NOMO-1 (cell line): ENCODE measurements around the gene TUSC2.
A peak's percentile ranks its signal among the peaks of the same experiment; 100 is the strongest.

Experiments
- DNase-seq, 2 experiments: peaks; one replicate each; lab custom pipeline; 2025; ENCODE audit not compliant: unreplicated experiment in 2 of 2; lab: John Stamatoyannopoulos, UW

Gene TUSC2

GRCh38 chr3:50327943-50328691 is at the start of gene TUSC2:
TSS of gene TUSC2 (minus strand) at chr3:50328223. CDS start at chr3:50328099, 124 bp downstream.
- peak; percentile 94 for DNase-seq

GRCh38 chr3:50375258-50375931 is 47.4 kb upstream of the TUSC2 start:
- peak in 1 of 2 experiments; percentile 4 for DNase-seq

- no peak for DNase-seq
These were observed 46.6 kb upstream of the TUSC2 start for GRCh38 chr3:50374363-50375257.

- DNase-seq, result no peak
These were observed 45.4 kb upstream of the TUSC2 start for GRCh38 chr3:50373146-50374051.

GRCh38 chr3:50372349-50372748 is 44.3 kb upstream of the TUSC2 start:
- no peak for DNase-seq

- DNase-seq, result no peak
These were observed 43.2 kb upstream of the TUSC2 start for GRCh38 chr3:50371133-50371685.

GRCh38 chr3:50370594-50370993 is 42.6 kb upstream of the TUSC2 start:
- peak; percentile 19 to 23 for DNase-seq

GRCh38 chr3:50369012-50369670 is 41.1 kb upstream of the TUSC2 start:
- DNase-seq, result no peak

- no peak for DNase-seq
These were observed 37.8 kb upstream of the TUSC2 start for GRCh38 chr3:50365842-50366220.

- DNase-seq, result peak; percentile 83 to 89
These were observed 37.2 kb upstream of the TUSC2 start for GRCh38 chr3:50365080-50365841.

- DNase-seq, result no peak
These were observed 36.6 kb upstream of the TUSC2 start for GRCh38 chr3:50364573-50365079.

GRCh38 chr3:50359760-50360110 is 31.7 kb upstream of the TUSC2 start:
- DNase-seq, result no peak

- peak; percentile 92 to 99 for DNase-seq
These were observed 31.1 kb upstream of the TUSC2 start, which contains the start of gene TMEM115 for GRCh38 chr3:50358911-50359759. TSS of gene TMEM115 (minus strand) at chr3:50359521. CDS start at chr3:50359063, 458 bp downstream.

- DNase-seq, result no peak
These were observed 30.4 kb upstream of the TUSC2 start for GRCh38 chr3:50358355-50358910.

- no peak for DNase-seq
These were observed 29.5 kb upstream of the TUSC2 start for GRCh38 chr3:50357481-50357880.

- DNase-seq, result peak in 1 of 2 experiments; percentile 23
These were observed 28.5 kb upstream of the TUSC2 start for GRCh38 chr3:50356553-50356952.
